ENCODE data around the gene TIAM1.

TIAM1 gene

DNA sequence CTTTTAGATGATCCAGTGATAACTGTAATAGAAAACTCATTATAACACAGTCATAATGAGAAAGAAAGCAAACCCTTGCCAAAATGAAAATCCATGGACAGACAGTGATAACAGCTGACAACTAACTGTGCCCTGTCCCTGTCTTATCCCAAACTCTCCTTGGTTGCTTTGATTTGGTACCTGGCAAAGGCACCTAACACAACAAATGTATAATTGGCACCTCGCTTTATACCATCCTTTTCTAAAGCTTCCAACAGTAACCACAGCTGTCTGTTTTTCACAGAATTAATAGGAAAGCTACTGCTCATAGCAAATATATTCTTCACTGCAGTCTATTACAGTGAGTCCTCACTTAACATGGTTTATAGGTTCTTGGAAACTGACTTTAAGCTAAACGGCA is 187.4 kb downstream of the TIAM1 start:
- no peak for DNase-seq (ENCODE audit: low read depth)
- TF ChIP-seq CTCF (conservative IDR thresholded peaks at IDR 0.05; ENCODE audit: low read depth, low read length), result no peak
- no peak overlapping the region for H3K4me3 ChIP-seq (ENCODE audit: low read depth, low read length)

DNA sequence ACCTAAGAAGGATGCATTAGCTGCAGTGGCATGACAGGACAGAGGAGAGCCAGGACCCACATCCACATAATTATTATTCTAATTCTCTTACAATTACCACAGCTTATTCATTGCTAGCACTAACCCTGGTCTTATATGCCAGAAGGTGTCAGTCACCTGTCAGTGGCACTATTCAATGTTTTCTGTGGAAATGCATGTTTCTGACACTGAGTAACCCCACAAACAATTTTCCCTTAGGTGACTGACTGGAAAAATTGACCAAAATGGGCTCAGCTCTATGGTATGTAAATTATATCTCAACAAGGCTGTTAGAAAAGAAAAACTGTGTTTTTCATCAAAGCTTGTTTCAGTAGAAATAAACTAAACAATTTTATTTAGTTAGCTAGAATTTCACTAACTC is 187.9 kb downstream of the TIAM1 start:
- DNase-seq (ENCODE audit: low read depth), result no peak
- no peak overlapping the region for H3K4me3 ChIP-seq (ENCODE audit: low read depth, low read length)
- TF ChIP-seq CTCF (conservative IDR thresholded peaks at IDR 0.05; ENCODE audit: low read depth, low read length), result no peak

- H3K4me3 ChIP-seq (ENCODE audit: low read depth, low read length), result no peak overlapping the region
Measured at GRCh38 chr21:31151156-31152045, 192.7 kb downstream of the TIAM1 start.

DNA sequence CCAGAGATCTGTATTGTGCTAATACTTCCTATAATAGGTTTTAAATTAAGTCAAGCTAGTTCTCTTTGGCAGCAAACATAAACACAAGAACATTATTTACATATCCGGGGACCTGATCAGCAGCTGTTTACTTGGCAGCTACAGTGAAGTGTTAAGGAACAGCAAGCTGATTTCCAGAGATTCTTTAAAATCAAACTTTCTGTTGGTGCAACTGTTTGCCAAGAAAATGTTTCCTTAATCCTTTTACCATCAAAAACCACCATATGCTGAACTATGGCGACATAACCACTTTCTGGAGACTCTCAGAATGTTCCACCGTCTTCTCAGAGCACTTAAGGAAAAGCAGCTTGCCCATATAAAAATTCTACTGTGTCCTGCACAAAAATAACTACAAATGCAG is 198.8 kb downstream of the TIAM1 start:
- no peak for DNase-seq (ENCODE audit: low read depth)
- no peak overlapping the region for H3K4me3 ChIP-seq (ENCODE audit: low read depth, low read length)
- TF ChIP-seq CTCF (conservative IDR thresholded peaks at IDR 0.05; ENCODE audit: low read depth, low read length), result no peak

More at GRCh38 chr21:31151156-31152045, 192.7 kb downstream of the TIAM1 start:
- no peak for TF ChIP-seq CTCF (conservative IDR thresholded peaks at IDR 0.05; ENCODE audit: low read depth, low read length)
- no peak for DNase-seq (ENCODE audit: low read depth)

GRCh38 chr21:31143036-31143435 is 201.0 kb downstream of the TIAM1 start:
- no peak for DNase-seq (ENCODE audit: low read depth)
- H3K4me3 ChIP-seq (ENCODE audit: low read depth, low read length), result no peak overlapping the region
- no peak for TF ChIP-seq CTCF (conservative IDR thresholded peaks at IDR 0.05; ENCODE audit: low read depth, low read length)

DNA sequence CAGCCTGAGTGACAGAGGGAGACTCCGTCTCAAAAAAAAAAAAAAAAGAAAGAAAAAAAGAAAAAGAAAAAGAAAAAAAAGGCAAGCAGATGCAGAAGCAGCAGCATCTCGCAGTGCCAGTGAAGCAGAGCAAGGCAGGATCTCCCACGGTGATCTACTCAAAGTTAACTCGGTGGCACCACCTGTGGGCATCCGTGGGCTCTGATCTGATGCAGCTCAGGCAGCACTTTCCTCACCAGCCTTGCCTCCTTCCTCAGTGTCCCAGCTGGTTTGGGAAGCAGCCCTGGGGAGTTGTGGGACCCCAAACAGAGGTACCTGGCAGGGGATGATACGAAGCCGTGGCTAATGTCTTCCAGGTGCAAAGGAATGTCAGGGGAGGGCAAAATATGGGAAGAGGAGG is 201.5 kb downstream of the TIAM1 start:
- no peak for TF ChIP-seq CTCF (conservative IDR thresholded peaks at IDR 0.05; ENCODE audit: low read depth, low read length)
- no peak for DNase-seq (ENCODE audit: low read depth)
- no peak overlapping the region for H3K4me3 ChIP-seq (ENCODE audit: low read depth, low read length)

Data from choroid plexus epithelial cell (primary cell).